OCI-LY3 (cell line): ENCODE results near the gene SPECC1.

Experiments used
- CTCF ChIP-seq: fragments of 200-600, 300-600 bp; sonication (generic); IDR thresholded peaks from 2 replicates; pipeline ENCODE4 v1.5.1; 2014; ENCODE audit warnings: antibody characterized with exemption, low read length, low read depth
- EZH2phosphoT487 ChIP-seq: fragments of 200-600 bp; shearing (Covaris generic); IDR thresholded peaks from 2 replicates; pipeline ENCODE4 v1.6.1; 2018; ENCODE audit warnings: antibody characterized with exemption, mixed run types, low read depth

DNA sequence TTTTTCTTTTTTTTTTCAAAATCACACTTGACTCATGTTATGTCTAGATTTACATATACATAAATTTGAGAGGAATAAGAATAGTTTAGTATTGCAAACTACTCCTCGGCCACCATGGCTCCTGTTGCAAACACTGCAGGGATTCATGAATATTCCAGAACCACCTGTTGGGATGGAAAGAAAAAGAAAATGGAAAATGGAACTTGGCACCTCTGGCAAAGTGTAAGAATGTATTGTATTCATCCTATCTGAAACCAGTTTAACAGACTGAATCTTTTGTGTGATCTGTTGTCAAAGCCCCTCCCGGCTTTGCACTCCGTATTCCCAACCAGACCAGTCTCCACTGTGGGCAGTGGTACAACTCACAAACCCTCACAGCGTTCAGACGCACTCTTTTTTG is 124.4 kb downstream of the SPECC1 start:
- TF ChIP-seq CTCF = no peak
- TF ChIP-seq EZH2phosphoT487 = no peak
